Stimulated activated naive CD8-positive, alpha-beta T cell treated with anti-CD3 and anti-CD28 coated beads, Interleukin-15, amount 100 ng/mL, for 72 hours (primary cell): ENCODE data around the gene ANO8.

Experiments used
- ATAC-seq: fragments of 150-1000 bp; cut with Tn5 transposase; 2 replicates; pipeline ENCODE4 v1.10.0; 2021; ENCODE audit warnings: mild to moderate bottlenecking, moderate library complexity
- DNase-seq, 2 donors: peaks; one replicate each; pipeline ENCODE4 v3.0.0; 2021 to 2022
- H3K27ac Mint-ChIP-seq, 2 donors: one replicate each; pipeline ENCODE4 v1.8.0; 2022; ENCODE audit warnings: mild to moderate bottlenecking in 2 of 2, mixed read lengths in 2 of 2, moderate library complexity in 2 of 2
- H3K27me3 Mint-ChIP-seq: one replicate; pipeline ENCODE4 v1.8.0; 2022; ENCODE audit warnings: mixed read lengths
- H3K4me1 Mint-ChIP-seq: one replicate; pipeline ENCODE4 v1.8.0; 2022; ENCODE audit warnings: mild to moderate bottlenecking, mixed read lengths
- H3K4me3 Mint-ChIP-seq, 2 donors: one replicate each; pipeline ENCODE4 v1.8.0; 2022; ENCODE audit warnings: mild to moderate bottlenecking in 2 of 2, mixed read lengths in 2 of 2, moderate library complexity in 1 of 2
- H3K9me3 Mint-ChIP-seq, 2 donors: one replicate each; pipeline ENCODE4 v1.8.0; 2022; ENCODE audit warnings: mixed read lengths in 2 of 2

The ANO8 gene

GRCh38 chr19:17312189-17313113, 22.2 kb downstream of the ANO8 start:
- H3K27ac Mint-ChIP-seq: peak overlapping the region; percentile 48 to 65
- ATAC-seq (no peak), DNase-seq (no peak)
- H3K4me3 Mint-ChIP-seq: no peak overlapping the region
- no peaks in the 10 kb centered on the region for H3K27me3 Mint-ChIP-seq
- H3K4me1 Mint-ChIP-seq: peaks cover 56% of the 10 kb centered on the region
- no peaks in the 10 kb centered on the region for H3K9me3 Mint-ChIP-seq

DNA sequence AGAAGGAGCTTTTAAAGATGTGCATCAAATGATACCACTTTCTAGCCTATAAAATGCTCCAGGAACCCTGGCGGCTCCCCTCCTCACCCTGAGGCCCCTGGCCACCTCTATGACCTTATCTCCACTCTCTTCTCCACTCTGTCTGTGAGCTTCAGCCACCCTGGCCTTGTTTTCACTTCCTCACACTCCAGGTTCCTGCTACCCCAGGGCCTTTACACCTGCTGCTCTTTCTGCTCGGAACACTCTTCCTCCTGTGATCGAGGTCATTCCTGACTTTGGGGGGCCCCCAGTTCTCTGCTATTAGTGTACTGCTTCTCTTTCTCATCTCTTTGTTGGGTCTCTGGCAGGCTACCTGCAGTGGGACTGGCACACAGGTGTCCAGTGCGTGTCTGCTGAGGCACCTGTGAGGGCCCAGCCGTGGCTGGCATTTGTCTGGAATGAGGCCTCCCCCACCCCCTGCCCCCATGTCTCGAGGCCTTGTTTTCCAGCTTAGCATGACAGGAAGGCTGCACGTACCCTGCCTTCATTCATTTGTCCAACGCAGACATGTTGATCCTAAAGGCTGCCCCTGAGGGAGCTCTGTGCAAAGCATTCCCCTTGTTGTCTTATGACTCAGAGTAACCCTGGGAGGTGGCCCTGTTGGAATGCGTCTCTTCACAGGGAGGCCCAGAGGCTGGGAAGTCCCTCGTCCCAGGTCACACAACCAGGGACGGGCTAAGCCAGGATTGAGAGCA, 23.0 kb downstream of the ANO8 start:
- peak overlapping the region; percentile 48 to 69 for H3K27ac Mint-ChIP-seq
- H3K4me1 Mint-ChIP-seq: peaks cover 64% of the 10 kb centered on the region
- no peaks in the 10 kb centered on the region for H3K27me3 Mint-ChIP-seq
- no peak for DNase-seq
- peak overlapping the region; percentile 3 to 53 for H3K4me3 Mint-ChIP-seq
- no peaks in the 10 kb centered on the region for H3K9me3 Mint-ChIP-seq
- no peak for ATAC-seq

GRCh38 chr19:17309965-17310461, 24.6 kb downstream of the ANO8 start:
- Mint-ChIP-seq H3K4me3 (peak overlapping the region; percentile 98 to 99), H3K9me3 (no peaks in the 10 kb centered on the region), H3K27ac (peak overlapping the region; percentile 98 to 99), H3K4me1 (peaks cover 65% of the 10 kb centered on the region), H3K27me3 (no peaks in the 10 kb centered on the region)
- DNase-seq: no peak
- ATAC-seq: no peak

DNA sequence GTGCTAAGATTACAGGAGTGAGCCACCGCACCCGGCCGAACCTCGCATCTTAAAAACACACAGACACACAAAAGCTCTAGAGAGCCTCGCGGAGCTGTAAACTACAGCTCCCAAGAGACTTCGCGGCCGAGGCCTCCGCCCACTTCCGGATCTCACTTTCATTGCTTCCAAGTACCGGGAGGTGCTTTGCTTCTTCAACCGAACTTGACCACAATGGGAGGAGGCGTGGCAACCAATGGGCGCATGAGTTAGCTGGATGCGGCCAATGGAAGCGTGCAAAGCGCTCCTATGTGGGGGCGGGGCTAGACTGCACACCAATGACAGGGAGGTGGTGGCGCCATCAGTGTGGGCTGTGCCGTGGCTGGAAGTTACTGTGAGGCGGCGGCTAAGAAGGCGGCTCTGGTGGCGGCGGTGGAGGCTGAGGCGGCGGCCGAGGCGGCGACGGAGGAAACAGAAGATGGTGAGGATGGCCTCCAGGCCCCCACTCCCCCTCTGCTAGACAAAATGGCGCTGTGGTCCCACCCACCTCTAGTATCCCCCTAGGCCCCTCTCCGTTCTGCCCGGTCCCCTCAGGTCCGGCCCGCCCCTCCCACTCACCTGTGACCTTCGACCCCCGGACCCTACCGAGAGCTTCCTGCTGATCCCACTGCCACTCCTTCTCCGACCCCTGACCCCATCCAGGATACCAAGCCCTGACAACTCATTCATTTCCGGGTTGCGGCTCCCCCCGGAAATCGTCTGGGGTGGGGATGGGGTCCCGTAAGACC, 25.3 kb downstream of the ANO8 start, which contains the start of gene DDA1:
Gene DDA1 (plus strand): TSS at position 366 of the 767 bp plus-strand sequence. CDS start 92 bp downstream, at position 458.
- Mint-ChIP-seq H3K27ac (peak within 1 kb of the TSS; percentile 98 to 99), H3K27me3 (no peaks in the 10 kb centered on the region), H3K4me1 (peaks cover 70% of the 10 kb centered on the region), H3K9me3 (no peaks in the 10 kb centered on the region), H3K4me3 (peak within 1 kb of the TSS; percentile 98 to 99)
- ATAC-seq (peak; percentile 82), DNase-seq (peak; percentile 98 to 99)

GRCh38 chr19:17307876-17308377, 26.7 kb downstream of the ANO8 start:
- peaks cover 76% of the 10 kb centered on the region for H3K4me1 Mint-ChIP-seq
- H3K9me3 Mint-ChIP-seq: no peaks in the 10 kb centered on the region
- no peak for ATAC-seq
- no peak overlapping the region for H3K27ac Mint-ChIP-seq
- DNase-seq: no peak
- peak overlapping the region; percentile 25 to 39 for H3K4me3 Mint-ChIP-seq
- no peaks in the 10 kb centered on the region for H3K27me3 Mint-ChIP-seq

DNA sequence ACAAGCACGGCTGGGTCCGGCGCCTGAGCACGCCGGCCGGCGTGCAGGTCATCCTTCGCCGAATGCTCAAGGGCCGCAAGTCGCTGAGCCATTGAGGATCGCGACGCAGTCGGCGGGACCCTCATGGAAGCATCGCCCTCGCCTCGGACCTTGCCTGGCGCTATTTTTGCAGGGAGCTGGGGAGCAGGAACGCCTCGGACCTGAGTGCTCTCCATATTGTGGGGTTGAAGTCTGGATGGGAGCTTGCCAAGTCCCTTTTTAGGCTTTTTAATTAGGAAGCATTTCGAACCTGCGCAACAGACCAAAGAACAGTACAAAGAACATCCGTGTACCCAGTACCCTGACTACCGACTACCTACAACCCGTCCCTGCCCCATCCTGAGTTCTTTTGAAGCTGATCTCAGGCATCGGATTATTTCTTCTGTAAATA, 28.4 kb downstream of the ANO8 start:
- peaks cover 76% of the 10 kb centered on the region for H3K4me1 Mint-ChIP-seq
- no peaks in the 10 kb centered on the region for H3K9me3 Mint-ChIP-seq
- DNase-seq (no peak), ATAC-seq (no peak)
- H3K4me3 Mint-ChIP-seq: peak overlapping the region; percentile 88 to 91
- H3K27ac Mint-ChIP-seq: peak overlapping the region; percentile 86 to 97
- no peaks in the 10 kb centered on the region for H3K27me3 Mint-ChIP-seq

DNA sequence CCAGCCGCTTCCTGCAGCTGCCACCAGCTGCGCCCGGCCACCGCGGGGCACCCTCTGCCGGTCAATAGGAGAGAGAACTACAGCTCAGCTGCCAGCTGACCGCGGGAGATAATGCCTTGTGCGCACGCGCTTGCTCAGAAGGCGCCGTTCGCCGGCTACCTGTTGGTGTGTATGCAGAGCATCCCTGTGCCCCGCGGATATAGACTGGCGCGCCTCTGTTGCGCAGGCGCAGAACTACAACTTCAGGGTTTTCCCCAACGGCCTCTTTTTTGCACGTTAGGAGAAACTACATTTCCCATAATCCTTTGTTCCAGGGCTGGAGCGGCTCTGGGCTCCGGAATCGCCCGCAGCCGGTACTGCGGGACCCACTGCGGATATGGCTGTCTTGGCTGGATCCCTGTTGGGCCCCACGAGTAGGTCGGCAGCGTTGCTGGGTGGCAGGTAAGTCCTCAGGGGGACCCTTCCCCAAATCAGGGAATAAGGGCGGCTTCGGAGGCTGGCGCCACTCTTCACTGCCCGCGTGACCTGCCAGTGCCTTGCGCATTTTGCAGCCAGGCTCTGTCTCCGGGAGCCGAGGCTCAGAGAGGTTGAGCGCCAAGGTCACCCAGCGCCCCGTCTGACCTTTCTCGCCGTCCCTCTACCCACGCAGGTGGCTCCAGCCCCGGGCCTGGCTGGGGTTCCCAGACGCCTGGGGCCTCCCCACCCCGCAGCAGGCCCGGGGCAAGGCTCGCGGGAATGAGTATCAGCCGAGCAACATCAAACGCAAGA, 29.0 kb downstream of the ANO8 start, which contains the start of gene MRPL34:
Gene MRPL34 (plus strand): TSS at position 356 of the 768 bp plus-strand sequence. CDS start 21 bp downstream, at position 377.
- DNase-seq (peak; percentile 97 to 99), ATAC-seq (peak; percentile 83)
- Mint-ChIP-seq H3K4me1 (peaks cover 72% of the 10 kb centered on the region), H3K27ac (peak within 1 kb of the TSS; percentile 86 to 97), H3K4me3 (peak within 1 kb of the TSS; percentile 88 to 91), H3K27me3 (no peaks in the 10 kb centered on the region), H3K9me3 (no peaks in the 10 kb centered on the region)

DNA sequence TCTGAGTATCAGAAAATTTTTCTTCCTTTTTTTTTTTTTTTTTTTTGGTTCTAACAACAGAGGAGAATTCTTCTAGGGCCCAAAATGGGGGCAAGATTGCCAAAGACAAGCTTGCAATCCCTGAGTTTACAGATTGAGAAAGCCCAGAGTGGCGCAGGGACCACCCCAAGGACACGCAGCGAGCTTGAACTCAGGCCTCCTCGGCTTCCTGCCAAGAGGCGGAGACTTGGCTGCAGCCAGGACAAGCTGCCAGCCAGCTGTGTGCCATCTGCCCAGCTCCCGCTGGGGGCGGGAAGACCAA, 29.5 kb downstream of the ANO8 start:
- ATAC-seq: no peak
- no peak for DNase-seq
- Mint-ChIP-seq H3K9me3 (no peaks in the 10 kb centered on the region), H3K27me3 (no peaks in the 10 kb centered on the region), H3K27ac (peak overlapping the region in 1 of 2 donors; percentile 97), H3K4me3 (peak overlapping the region; percentile 88 to 91), H3K4me1 (peaks cover 66% of the 10 kb centered on the region)

GRCh38 chr19:17304386-17305215, 30.1 kb downstream of the ANO8 start:
- no peaks in the 10 kb centered on the region for H3K9me3 Mint-ChIP-seq
- DNase-seq (no peak), ATAC-seq (no peak)
- H3K4me3 Mint-ChIP-seq: peak overlapping the region; percentile 88 to 91
- H3K27ac Mint-ChIP-seq: peak overlapping the region in 1 of 2 donors; percentile 23
- H3K4me1 Mint-ChIP-seq: peaks cover 64% of the 10 kb centered on the region
- H3K27me3 Mint-ChIP-seq: no peaks in the 10 kb centered on the region

DNA sequence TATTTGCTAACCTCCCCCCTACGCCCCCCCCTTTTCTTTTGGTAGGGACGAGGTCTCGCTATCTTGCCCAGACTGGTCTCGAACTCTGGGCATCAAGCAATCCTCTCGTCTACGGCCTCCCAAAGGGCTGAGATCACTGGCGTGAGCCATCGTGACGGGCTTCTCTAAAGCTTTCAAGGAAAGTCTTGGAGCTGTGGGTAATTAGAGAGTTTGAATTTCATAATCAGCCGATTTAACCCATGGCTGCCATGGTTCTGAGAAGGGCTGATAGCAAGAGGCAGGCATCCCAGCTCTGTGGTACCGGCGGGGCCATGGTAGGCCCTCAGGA, 30.8 kb downstream of the ANO8 start:
- DNase-seq (no peak), ATAC-seq (no peak)
- Mint-ChIP-seq H3K27me3 (no peaks in the 10 kb centered on the region), H3K4me3 (peak overlapping the region; percentile 68 to 79), H3K9me3 (no peaks in the 10 kb centered on the region), H3K4me1 (peaks cover 57% of the 10 kb centered on the region), H3K27ac (no peak overlapping the region)

DNA sequence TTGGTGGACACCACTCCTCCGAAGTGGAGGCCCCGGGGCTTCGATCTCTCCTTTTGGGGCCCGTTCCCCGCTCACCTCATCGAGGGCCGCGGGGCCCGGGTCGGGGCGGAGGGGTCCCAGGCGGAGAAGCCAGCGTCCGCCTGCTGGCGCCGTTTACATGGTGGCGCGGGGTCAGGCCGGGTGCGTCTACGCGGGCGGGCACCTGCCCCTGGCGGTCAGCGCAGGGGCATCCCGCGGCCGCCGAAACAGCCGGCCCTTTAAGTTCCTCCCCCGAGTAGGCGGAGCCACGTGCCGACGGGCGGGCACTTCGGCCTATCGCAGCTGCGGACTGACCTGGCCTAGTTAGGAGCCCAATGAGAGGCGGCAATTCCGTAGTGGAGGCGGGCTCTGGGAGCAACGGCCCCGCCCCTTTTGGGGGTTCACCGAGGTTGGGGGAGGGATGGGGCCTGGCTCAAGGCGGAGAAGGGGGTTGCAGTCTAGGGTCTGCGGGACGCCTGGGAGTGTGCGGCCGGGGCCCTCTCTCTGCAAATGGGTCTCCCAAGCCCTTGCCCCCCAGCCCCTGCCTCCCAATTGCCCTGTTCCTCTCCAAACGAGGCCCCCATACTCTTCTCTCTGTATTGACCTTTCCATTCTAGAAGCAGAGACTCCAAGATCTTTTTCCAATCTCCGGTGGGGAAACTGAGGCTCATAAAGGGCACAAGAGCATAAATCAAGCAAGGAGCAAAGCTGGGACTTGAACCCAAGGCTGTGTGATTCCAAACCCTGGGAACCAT, 31.3 kb downstream of the ANO8 start, which contains the start of gene ABHD8:
Gene ABHD8 (minus strand): TSS at position 259 of the 773 bp plus-strand sequence. CDS start 1,809 bp downstream, outside the sequence.
- ATAC-seq (peak; percentile 78), DNase-seq (peak; percentile 93 to 97)
- Mint-ChIP-seq H3K27ac (peak within 1 kb of the TSS in 1 of 2 donors; percentile 63), H3K4me3 (peak within 1 kb of the TSS; percentile 68 to 79), H3K4me1 (peaks cover 55% of the 10 kb centered on the region), H3K27me3 (no peaks in the 10 kb centered on the region), H3K9me3 (no peaks in the 10 kb centered on the region)

DNA sequence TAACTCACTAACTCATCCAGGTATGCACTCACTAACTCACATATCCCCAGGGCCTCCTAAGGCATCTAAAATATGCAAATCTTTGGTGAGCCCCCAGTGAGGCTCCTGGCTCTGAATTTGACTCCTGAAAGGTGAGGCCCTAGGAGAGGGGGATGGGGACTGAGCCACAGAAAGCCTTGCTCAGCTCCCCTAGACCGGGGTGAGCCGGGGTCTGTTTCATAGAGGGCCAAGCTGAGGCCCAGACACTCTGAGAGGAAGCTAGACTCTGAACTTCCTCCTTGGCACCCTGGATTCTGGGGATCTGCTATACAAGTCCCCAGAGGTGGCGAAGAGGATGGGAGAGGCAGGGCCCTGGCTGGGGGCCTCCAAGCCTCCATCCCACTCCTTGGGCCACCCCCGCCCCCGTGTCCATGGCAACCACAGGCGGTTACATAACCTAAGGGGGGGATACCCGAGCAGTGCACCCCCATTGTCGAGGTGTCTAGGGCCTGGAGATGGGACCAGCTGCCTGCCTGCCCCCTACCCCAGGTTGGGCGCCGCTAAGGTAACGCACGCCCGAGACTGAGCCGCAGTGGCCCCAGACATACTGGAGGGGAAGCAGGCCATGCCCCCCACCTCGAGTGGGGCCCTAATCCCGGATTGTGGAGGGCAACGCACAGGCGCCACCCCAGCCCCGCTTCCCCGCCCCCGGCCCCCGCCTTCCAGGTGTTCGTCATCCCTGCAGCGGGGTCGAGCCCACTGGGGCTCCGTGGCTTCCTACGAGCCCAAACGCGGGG, 32.1 kb downstream of the ANO8 start:
- peak overlapping the region; percentile 68 to 79 for H3K4me3 Mint-ChIP-seq
- no peaks in the 10 kb centered on the region for H3K27me3 Mint-ChIP-seq
- no peak for ATAC-seq
- no peaks in the 10 kb centered on the region for H3K9me3 Mint-ChIP-seq
- H3K4me1 Mint-ChIP-seq: peaks cover 49% of the 10 kb centered on the region
- no peak overlapping the region for H3K27ac Mint-ChIP-seq
- peak in 1 of 2 donors; percentile 32 for DNase-seq
